Measurements from ENCODE around the gene AASS. TPM values are rescaled to one million over a fixed set of nuclear protein-coding genes. Genes with fewer than 3 reads are reported as not detected.

Gene AASS
- total RNA-seq, 1 experiment from 2014 or later, result 0.91 TPM

GRCh38 chr7:122166740-122167139 lies 22.7 kb upstream of the AASS start:
- H3K4me1 ChIP-seq (ENCODE audit: insufficient read depth, low read length), result peaks cover 7% of the 10 kb centered on the region; the same call in 1 of the 2 replicates
- TF ChIP-seq CTCF (conservative IDR thresholded peaks at IDR 0.05; ENCODE audit: low read depth, low read length) (no peak), EZH2phosphoT487 (IDR thresholded peaks at IDR 0.05; ENCODE audit: borderline replicate concordance, low read length) (no peak), EZH2 (IDR thresholded peaks at IDR 0.05; ENCODE audit: low read length, unreplicated experiment) (no peak)
- peak; percentile 64 for DNase-seq
- no peaks in the 10 kb centered on the region for H3K79me2 ChIP-seq (ENCODE audit: low read length)
- H3K27ac ChIP-seq (ENCODE audit: low read length), result no peak overlapping the region
- peak overlapping the region; percentile 45 for H3K4me2 ChIP-seq (ENCODE audit: low read length)
- no TSS peak for BruUV-seq (replicated peaks)
- H4K20me1 ChIP-seq (ENCODE audit: low read length), result no peaks in the 10 kb centered on the region
- H3K36me3 ChIP-seq (ENCODE audit: low read depth, low read length), result no peaks in the 10 kb centered on the region
- no peaks in the 10 kb centered on the region for H3K9me3 ChIP-seq (ENCODE audit: low read length)
- H3K9ac ChIP-seq (ENCODE audit: low read length), result no peak overlapping the region
- H3F3A ChIP-seq (ENCODE audit: low read length, unreplicated experiment), result no peaks in the 10 kb centered on the region
- H3K27me3 ChIP-seq (ENCODE audit: low read length), result no peaks in the 10 kb centered on the region
- POLR2A ChIA-PET (ENCODE audit: unreplicated experiment), result no interaction called here
- H3K4me3 ChIP-seq (ENCODE audit: low read length), result no peak overlapping the region
- intact Hi-C loops (cut with micrococcal nuclease), result no loop called here
- H3K9me2 ChIP-seq (replicated peaks; ENCODE audit: low read length), result no peaks in the 10 kb centered on the region
- no peak overlapping the region for H2AFZ ChIP-seq (ENCODE audit: low read length)
- ATAC-seq, result peak; percentile 64
- CTCF ChIA-PET, result no interaction called here

GRCh38 chr7:122166275-122166674 lies 22.2 kb upstream of the AASS start:
- Histone ChIP-seq H3K79me2 (ENCODE audit: low read length) (no peaks in the 10 kb centered on the region), H3K4me1 (ENCODE audit: insufficient read depth, low read length) (peaks cover 7% of the 10 kb centered on the region; the same call in 1 of the 2 replicates), H4K20me1 (ENCODE audit: low read length) (no peaks in the 10 kb centered on the region), H3F3A (ENCODE audit: low read length, unreplicated experiment) (no peaks in the 10 kb centered on the region), H3K9me2 (replicated peaks; ENCODE audit: low read length) (no peaks in the 10 kb centered on the region), H3K36me3 (ENCODE audit: low read depth, low read length) (no peaks in the 10 kb centered on the region), H3K27me3 (ENCODE audit: low read length) (no peaks in the 10 kb centered on the region), H3K4me3 (ENCODE audit: low read length) (no peak overlapping the region), H3K4me2 (ENCODE audit: low read length) (peak overlapping the region; percentile 45), H3K27ac (ENCODE audit: low read length) (no peak overlapping the region), H2AFZ (ENCODE audit: low read length) (no peak overlapping the region), H3K9me3 (ENCODE audit: low read length) (no peaks in the 10 kb centered on the region), H3K9ac (ENCODE audit: low read length) (no peak overlapping the region)
- peak; percentile 4 for DNase-seq
- ChIA-PET CTCF (no interaction called here), POLR2A (ENCODE audit: unreplicated experiment) (no interaction called here)
- intact Hi-C loops (cut with micrococcal nuclease), result no loop called here
- 0 out of 2 replicates have a peak, but pooled peaks have one; percentile 18 for ATAC-seq
- no TSS peak for BruUV-seq (replicated peaks)
- TF ChIP-seq CTCF (conservative IDR thresholded peaks at IDR 0.05; ENCODE audit: low read depth, low read length), result no peak
- TF ChIP-seq EZH2phosphoT487 (IDR thresholded peaks at IDR 0.05; ENCODE audit: borderline replicate concordance, low read length), result no peak
- no peak for TF ChIP-seq EZH2 (IDR thresholded peaks at IDR 0.05; ENCODE audit: low read length, unreplicated experiment)

- H2AFZ ChIP-seq (ENCODE audit: low read length), result no peak overlapping the region
- H3K9ac ChIP-seq (ENCODE audit: low read length), result no peak overlapping the region
- no TSS peak for BruUV-seq (replicated peaks)
- no peaks in the 10 kb centered on the region for H3K9me3 ChIP-seq (ENCODE audit: low read length)
- no peaks in the 10 kb centered on the region for H3K36me3 ChIP-seq (ENCODE audit: low read depth, low read length)
- peaks cover 7% of the 10 kb centered on the region; the same call in 1 of the 2 replicates for H3K4me1 ChIP-seq (ENCODE audit: insufficient read depth, low read length)
- no peak for TF ChIP-seq CTCF (conservative IDR thresholded peaks at IDR 0.05; ENCODE audit: low read depth, low read length)
- TF ChIP-seq EZH2phosphoT487 (IDR thresholded peaks at IDR 0.05; ENCODE audit: borderline replicate concordance, low read length), result no peak
- TF ChIP-seq EZH2 (IDR thresholded peaks at IDR 0.05; ENCODE audit: low read length, unreplicated experiment), result no peak
- no peaks in the 10 kb centered on the region for H3K27me3 ChIP-seq (ENCODE audit: low read length)
- no peaks in the 10 kb centered on the region for H3F3A ChIP-seq (ENCODE audit: low read length, unreplicated experiment)
- no peak overlapping the region for H3K4me2 ChIP-seq (ENCODE audit: low read length)
- no peaks in the 10 kb centered on the region for H3K9me2 ChIP-seq (replicated peaks; ENCODE audit: low read length)
- ChIA-PET POLR2A (ENCODE audit: unreplicated experiment) (no interaction called here), CTCF (no interaction called here)
- no peak overlapping the region for H3K4me3 ChIP-seq (ENCODE audit: low read length)
- intact Hi-C loops (cut with micrococcal nuclease), result no loop called here
- H3K79me2 ChIP-seq (ENCODE audit: low read length), result no peaks in the 10 kb centered on the region
- H3K27ac ChIP-seq (ENCODE audit: low read length), result no peak overlapping the region
- ATAC-seq (no peak), DNase-seq (no peak)
- H4K20me1 ChIP-seq (ENCODE audit: low read length), result no peaks in the 10 kb centered on the region
These were observed 17.6 kb upstream of the AASS start for GRCh38 chr7:122161628-122162027.
